SK-N-MC (cell line): Measurements from ENCODE around the gene CCDC197.

ENCODE experiments used
- EZH2 ChIP-seq: fragments of 200-600 bp; sonication (generic); IDR thresholded peaks from one replicate; pipeline ENCODE4 v1.6.1; 2017; ENCODE audit warnings: antibody characterized with exemption
- FOXP2 ChIP-seq: optimal IDR thresholded peaks from 2 replicates; pipeline ENCODE3; 2011; ENCODE audit warnings: mild to moderate bottlenecking, moderate library complexity; ENCODE audit not compliant: insufficient read depth; ENCODE audit errors: extremely low read length, control extremely low read depth
- POLR2AphosphoS5 ChIP-seq: IDR thresholded peaks from 2 replicates; pipeline ENCODE4 v1.6.1; 2012; ENCODE audit warnings: mild to moderate bottlenecking, low read depth, low read length, borderline replicate concordance

DNA sequence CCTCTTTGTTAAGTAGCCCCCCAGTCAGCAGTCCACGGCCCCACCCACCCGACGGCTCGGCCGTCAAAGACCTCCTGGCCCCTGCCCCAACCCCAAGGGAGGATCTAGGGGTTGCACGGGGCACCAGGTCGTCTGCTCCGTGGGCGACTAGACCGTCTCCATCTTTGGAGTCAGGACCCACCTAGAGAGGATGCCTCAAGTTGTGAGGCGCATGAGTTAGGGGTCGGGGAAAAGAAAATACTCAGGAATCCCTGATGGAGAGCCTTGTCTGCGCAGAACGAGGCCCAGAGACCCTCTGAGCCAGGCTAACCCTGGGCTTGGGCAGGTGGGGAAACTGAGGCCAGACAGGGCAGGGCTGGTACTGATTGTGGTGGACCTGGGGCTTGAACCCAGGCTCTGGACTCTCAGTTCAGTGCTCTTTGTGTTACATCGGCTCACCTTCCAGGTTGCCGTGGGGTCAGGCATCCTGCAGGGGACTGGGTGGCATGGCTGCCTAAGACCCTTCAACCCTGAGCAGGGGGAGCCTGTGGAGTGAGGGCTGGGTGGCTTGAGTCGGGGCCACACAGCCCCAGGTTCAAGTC, 29.9 kb downstream of the CCDC197 start:
- TF ChIP-seq POLR2AphosphoS5 = no peak
- TF ChIP-seq EZH2 = no peak
- no peak for TF ChIP-seq FOXP2
